Naive B cell (primary cell): Measurements from ENCODE around the gene SORCS2. TPM values are rescaled to one million over a fixed set of nuclear protein-coding genes. Genes with fewer than 3 reads are reported as not detected.

Source experiments
- ATAC-seq, 2 donors: fragments of 150-1000 bp; cut with Tn5 transposase; 2 replicates each; pipeline ENCODE4 v1.10.0; 2021; ENCODE audit warnings: low read depth in 2 of 2, mild to moderate bottlenecking in 2 of 2, moderate library complexity in 2 of 2
- DNase-seq: peaks from one replicate; pipeline ENCODE4 v3.0.0; 2022
- H3K27ac Mint-ChIP-seq, 6 donors: one replicate each; pipeline ENCODE4 v1.8.0; 2020 to 2022; ENCODE audit warnings: mild to moderate bottlenecking in 6 of 6, mixed read lengths in 6 of 6, moderate library complexity in 5 of 6, inconsistent platforms in 2 of 6
- H3K27me3 Mint-ChIP-seq, 3 donors: one replicate each; pipeline ENCODE4 v1.8.0; 2021 to 2022; ENCODE audit warnings: mixed read lengths in 3 of 3, mild to moderate bottlenecking in 1 of 3
- H3K36me3 Mint-ChIP-seq, 2 donors: one replicate each; pipeline ENCODE4 v1.8.0; 2020 to 2022; ENCODE audit warnings: mixed read lengths in 2 of 2, inconsistent platforms in 1 of 2, mild to moderate bottlenecking in 1 of 2
- H3K4me1 Mint-ChIP-seq, 3 donors: one replicate each; pipeline ENCODE4 v1.8.0; 2020 to 2022; ENCODE audit warnings: mixed read lengths in 3 of 3, inconsistent platforms in 1 of 3, mild to moderate bottlenecking in 1 of 3, moderate library complexity in 1 of 3
- H3K4me3 Mint-ChIP-seq, 8 donors: one replicate each; pipeline ENCODE4 v1.8.0; 2020 to 2022; ENCODE audit warnings: mild to moderate bottlenecking in 8 of 8, mixed read lengths in 8 of 8, moderate library complexity in 8 of 8, inconsistent platforms in 2 of 8
- H3K9me3 Mint-ChIP-seq, 7 donors: one replicate each; pipeline ENCODE4 v1.8.0; 2020 to 2022; ENCODE audit warnings: mixed read lengths in 7 of 7, mild to moderate bottlenecking in 5 of 7, inconsistent platforms in 2 of 7, moderate library complexity in 1 of 7
- polyA plus RNA-seq, 6 donors: library from polyadenylated mRNA; unstranded; fragments of 300-500 nt; fragmentation: Illumina TruSeq; gene quantifications; one replicate each; pipeline ENCODE4 v1.2.3, GENCODE V29; 2021; ENCODE audit warnings: low read depth in 6 of 6

Gene SORCS2
- polyA plus RNA-seq, 6 donors from 2014 or later = not detected

GRCh38 chr4:7677799-7678301, 485.5 kb downstream of the SORCS2 start:
- Mint-ChIP-seq H3K27ac (no peak overlapping the region), H3K36me3 (no peaks in the 10 kb centered on the region)

GRCh38 chr4:7678318-7678852, 486.0 kb downstream of the SORCS2 start:
- ATAC-seq = no peak
- peaks cover 4 to 15% (median 6%) of the 10 kb centered on the region in 7 donors for H3K9me3 Mint-ChIP-seq
- H3K27ac Mint-ChIP-seq = no peak overlapping the region

More at GRCh38 chr4:7677799-7678301, 485.5 kb downstream of the SORCS2 start:
- ATAC-seq (no peak), DNase-seq (no peak)
- Mint-ChIP-seq H3K9me3 (peaks cover 4 to 9% (median 5%) of the 10 kb centered on the region in 7 donors), H3K27me3 (peaks cover 3 to 9% (median 6%) of the 10 kb centered on the region in 3 donors), H3K4me1 (no peaks in the 10 kb centered on the region), H3K4me3 (no peak overlapping the region)

GRCh38 chr4:7679406-7680040, 487.2 kb downstream of the SORCS2 start:
- no peaks in the 10 kb centered on the region for H3K4me1 Mint-ChIP-seq
- no peaks in the 10 kb centered on the region for H3K36me3 Mint-ChIP-seq
- ATAC-seq (no peak), DNase-seq (no peak)
- no peak overlapping the region for H3K4me3 Mint-ChIP-seq
- no peak overlapping the region for H3K27ac Mint-ChIP-seq
- H3K27me3 Mint-ChIP-seq = peaks cover 3 to 9% (median 6%) of the 10 kb centered on the region in 3 donors
- H3K9me3 Mint-ChIP-seq = peaks cover 4 to 16% (median 7%) of the 10 kb centered on the region in 7 donors

More at GRCh38 chr4:7678318-7678852, 486.0 kb downstream of the SORCS2 start:
- Mint-ChIP-seq H3K36me3 (no peaks in the 10 kb centered on the region), H3K4me3 (no peak overlapping the region), H3K27me3 (peaks cover 3 to 9% (median 6%) of the 10 kb centered on the region in 3 donors), H3K4me1 (no peaks in the 10 kb centered on the region)
- DNase-seq = no peak

DNA sequence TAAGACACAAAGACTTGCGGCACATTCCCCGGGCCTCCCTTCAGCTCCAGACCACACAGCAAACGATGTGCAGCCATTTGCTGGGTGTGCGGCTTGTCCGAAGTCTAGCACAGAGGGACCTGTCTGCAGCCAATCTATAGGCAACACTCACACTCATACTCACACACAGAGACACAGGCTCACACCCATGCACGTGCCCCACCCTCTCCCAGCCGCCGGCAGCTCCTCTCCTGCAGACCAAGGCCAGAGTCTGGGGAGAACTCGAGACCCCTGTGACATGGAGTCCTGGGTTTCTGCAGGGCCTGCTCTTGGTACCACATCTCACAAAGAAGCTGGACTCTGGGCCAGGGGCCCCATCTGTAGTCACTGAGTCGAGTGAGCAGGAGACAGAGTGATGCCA, 487.8 kb downstream of the SORCS2 start:
- peaks cover 3 to 9% (median 6%) of the 10 kb centered on the region in 3 donors for H3K27me3 Mint-ChIP-seq
- no peak overlapping the region for H3K4me3 Mint-ChIP-seq
- H3K27ac Mint-ChIP-seq = no peak overlapping the region
- H3K9me3 Mint-ChIP-seq = peaks cover 4 to 16% (median 6%) of the 10 kb centered on the region in 7 donors
- no peak for ATAC-seq
- H3K36me3 Mint-ChIP-seq = no peaks in the 10 kb centered on the region
- H3K4me1 Mint-ChIP-seq = no peaks in the 10 kb centered on the region
- no peak for DNase-seq

- Mint-ChIP-seq H3K27ac (no peak overlapping the region), H3K9me3 (peaks cover 4 to 16% (median 6%) of the 10 kb centered on the region in 7 donors), H3K36me3 (no peaks in the 10 kb centered on the region), H3K4me1 (no peaks in the 10 kb centered on the region), H3K27me3 (peaks cover 3 to 9% (median 6%) of the 10 kb centered on the region in 3 donors), H3K4me3 (no peak overlapping the region)
- ATAC-seq (no peak), DNase-seq (no peak)
Measured at GRCh38 chr4:7680731-7681130, 488.4 kb downstream of the SORCS2 start.

GRCh38 chr4:7683126-7683703, 490.9 kb downstream of the SORCS2 start:
- Mint-ChIP-seq H3K27ac (no peak overlapping the region), H3K4me1 (no peaks in the 10 kb centered on the region), H3K4me3 (no peak overlapping the region)

GRCh38 chr4:7684294-7684693, 492.0 kb downstream of the SORCS2 start:
- H3K4me3 Mint-ChIP-seq = no peak overlapping the region
- H3K9me3 Mint-ChIP-seq = peaks cover 4 to 16% (median 5%) of the 10 kb centered on the region in 7 donors
- H3K27me3 Mint-ChIP-seq = peaks cover 0 to 1% (median 0%) of the 10 kb centered on the region in 3 donors
- H3K4me1 Mint-ChIP-seq = no peaks in the 10 kb centered on the region
- no peaks in the 10 kb centered on the region for H3K36me3 Mint-ChIP-seq
- DNase-seq (no peak), ATAC-seq (no peak)
- H3K27ac Mint-ChIP-seq = peak overlapping the region in 1 of 6 donors; percentile 72

More at GRCh38 chr4:7683126-7683703, 490.9 kb downstream of the SORCS2 start:
- Mint-ChIP-seq H3K36me3 (no peaks in the 10 kb centered on the region), H3K9me3 (peaks cover 4 to 16% (median 6%) of the 10 kb centered on the region in 7 donors), H3K27me3 (peaks cover 0 to 3% (median under 1%) of the 10 kb centered on the region in 3 donors)
- DNase-seq = no peak
- no peak for ATAC-seq

- H3K27ac Mint-ChIP-seq = no peak overlapping the region
- no peaks in the 10 kb centered on the region for H3K36me3 Mint-ChIP-seq
- H3K4me3 Mint-ChIP-seq = no peak overlapping the region
- no peaks in the 10 kb centered on the region for H3K27me3 Mint-ChIP-seq
- DNase-seq = no peak
- H3K4me1 Mint-ChIP-seq = no peaks in the 10 kb centered on the region
- ATAC-seq = no peak
- peaks cover 0 to 10% (median 1%) of the 10 kb centered on the region in 7 donors for H3K9me3 Mint-ChIP-seq
Measured at GRCh38 chr4:7686070-7686870, 493.9 kb downstream of the SORCS2 start.

DNA sequence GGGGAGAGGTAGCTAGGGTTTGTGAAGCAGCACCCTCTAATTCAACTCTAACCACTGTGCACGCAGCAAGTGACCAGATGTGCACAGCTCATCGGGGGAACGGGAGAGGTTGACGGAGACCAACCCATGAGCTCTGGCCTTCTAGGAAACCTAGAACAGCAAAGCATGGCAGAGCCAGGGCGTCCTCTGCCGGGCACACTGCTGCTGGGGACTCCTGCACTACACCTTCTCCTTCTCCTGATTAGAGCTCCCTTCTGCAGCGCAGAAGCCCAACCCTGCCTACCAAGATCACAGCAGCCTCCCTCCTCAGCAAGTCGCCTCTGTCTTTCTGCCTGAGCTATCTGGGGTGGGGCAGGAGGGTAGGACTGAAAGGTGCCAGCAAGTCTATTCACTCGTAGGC, 494.7 kb downstream of the SORCS2 start:
- Mint-ChIP-seq H3K27ac (no peak overlapping the region), H3K4me3 (no peak overlapping the region), H3K36me3 (no peaks in the 10 kb centered on the region), H3K27me3 (no peaks in the 10 kb centered on the region), H3K9me3 (peaks cover 0 to 10% (median 1%) of the 10 kb centered on the region in 7 donors), H3K4me1 (no peaks in the 10 kb centered on the region)
- DNase-seq = no peak
- ATAC-seq = no peak

DNA sequence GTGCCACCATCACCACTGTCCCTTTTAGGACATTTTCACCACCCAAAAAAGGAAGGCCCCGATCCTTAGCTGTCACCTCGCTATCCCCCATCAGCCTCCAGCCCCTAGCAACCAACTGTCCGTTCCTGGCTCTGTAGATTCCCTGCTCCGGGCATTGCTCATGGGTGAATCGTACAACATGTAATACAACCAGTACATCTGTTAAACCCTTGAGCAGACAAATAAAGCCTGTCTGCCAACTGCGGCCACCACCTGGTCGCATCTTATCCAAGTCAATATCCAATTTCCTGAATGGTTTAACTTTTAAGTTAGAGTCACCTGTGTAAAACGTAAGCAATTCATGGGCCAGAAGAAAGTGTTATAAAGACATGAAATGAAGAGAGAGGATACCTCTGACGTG, 495.5 kb downstream of the SORCS2 start:
- Mint-ChIP-seq H3K36me3 (no peaks in the 10 kb centered on the region), H3K27ac (no peak overlapping the region), H3K9me3 (peaks cover 0 to 8% (median 1%) of the 10 kb centered on the region in 7 donors), H3K4me1 (no peaks in the 10 kb centered on the region), H3K27me3 (no peaks in the 10 kb centered on the region), H3K4me3 (no peak overlapping the region)
- no peak for ATAC-seq
- no peak for DNase-seq

DNA sequence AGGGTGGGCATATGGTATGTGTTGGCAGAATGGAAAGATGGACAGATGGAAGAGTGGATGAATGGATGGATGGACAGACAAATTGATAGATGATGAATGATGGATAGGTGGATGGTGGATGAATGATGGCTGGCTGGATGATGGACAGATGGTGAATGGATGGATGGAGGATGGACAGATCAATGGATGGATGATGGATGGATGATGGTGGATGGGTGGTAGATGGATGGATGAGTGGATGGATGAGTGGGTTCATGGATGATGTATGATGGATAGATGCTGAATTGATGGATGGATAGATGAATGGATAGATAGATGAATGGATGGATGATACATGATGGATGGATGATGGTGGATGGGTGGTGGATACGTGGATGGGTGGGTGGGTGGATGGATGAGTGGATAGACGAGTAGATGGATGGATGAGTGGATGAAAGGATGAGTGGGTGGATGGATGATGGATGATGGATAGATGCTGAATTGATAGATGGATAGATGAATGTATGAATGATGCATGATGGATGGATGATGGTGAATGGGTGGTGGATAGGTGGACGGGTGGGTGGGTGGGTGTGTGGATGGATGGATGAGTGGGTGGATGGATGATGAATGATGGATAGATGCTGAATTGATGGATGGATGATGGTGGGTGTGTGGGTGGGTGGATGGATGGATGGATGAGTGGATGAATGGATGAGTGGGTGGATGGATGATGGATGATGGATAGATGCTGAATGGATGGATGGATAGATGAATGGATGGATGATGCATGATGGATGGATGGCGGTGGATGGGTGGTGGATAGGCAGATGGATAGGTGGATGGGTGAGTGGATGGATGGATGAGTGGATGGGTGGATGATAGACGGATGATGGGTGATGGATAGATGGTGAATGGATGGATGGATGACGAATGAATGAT, 497.7 kb downstream of the SORCS2 start:
- DNase-seq = no peak
- Mint-ChIP-seq H3K27me3 (no peaks in the 10 kb centered on the region), H3K27ac (no peak overlapping the region), H3K36me3 (no peaks in the 10 kb centered on the region), H3K4me3 (no peak overlapping the region), H3K9me3 (peaks cover 0 to 5% (median 3%) of the 10 kb centered on the region in 7 donors), H3K4me1 (no peaks in the 10 kb centered on the region)
- ATAC-seq = no peak

DNA sequence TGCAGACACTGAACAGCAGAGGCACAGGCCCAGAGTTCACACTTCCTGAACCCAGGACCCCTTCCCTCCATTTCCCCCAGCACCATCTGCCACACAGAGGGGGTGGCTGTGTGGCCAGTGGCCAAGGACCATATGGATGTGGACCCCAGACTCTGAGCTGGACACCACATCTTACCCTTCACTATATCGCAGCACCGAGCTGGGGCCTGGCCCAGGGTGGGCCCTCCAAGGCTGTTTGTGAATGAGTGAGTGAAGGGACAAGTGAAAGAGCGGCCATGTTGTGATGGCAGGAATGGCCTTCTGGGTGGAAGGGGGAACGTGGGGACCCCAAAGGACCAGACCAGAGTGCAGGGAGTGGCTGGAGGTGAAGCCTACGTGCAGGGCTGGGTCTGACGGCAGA, 498.7 kb downstream of the SORCS2 start:
- no peak for DNase-seq
- H3K36me3 Mint-ChIP-seq = no peaks in the 10 kb centered on the region
- no peak overlapping the region for H3K4me3 Mint-ChIP-seq
- no peak overlapping the region for H3K27ac Mint-ChIP-seq
- H3K4me1 Mint-ChIP-seq = no peaks in the 10 kb centered on the region
- H3K27me3 Mint-ChIP-seq = no peaks in the 10 kb centered on the region
- ATAC-seq = no peak
- peaks cover 0 to 7% (median 3%) of the 10 kb centered on the region in 7 donors for H3K9me3 Mint-ChIP-seq
